ENCODE results near the gene CACNG6. TPM values are rescaled to one million over a fixed set of nuclear protein-coding genes. Genes with fewer than 3 reads are reported as not detected.

CACNG6 gene
- total and polyA plus RNA-seq, 2 of the 13 experiments (the other 11 are each of a cell fraction or from before 2014, with no cell fraction given), result not detected

GRCh38 chr19:53994811-53995210, 3.4 kb downstream of the CACNG6 start (continued):
- TF ChIP-seq, protein P1, sequence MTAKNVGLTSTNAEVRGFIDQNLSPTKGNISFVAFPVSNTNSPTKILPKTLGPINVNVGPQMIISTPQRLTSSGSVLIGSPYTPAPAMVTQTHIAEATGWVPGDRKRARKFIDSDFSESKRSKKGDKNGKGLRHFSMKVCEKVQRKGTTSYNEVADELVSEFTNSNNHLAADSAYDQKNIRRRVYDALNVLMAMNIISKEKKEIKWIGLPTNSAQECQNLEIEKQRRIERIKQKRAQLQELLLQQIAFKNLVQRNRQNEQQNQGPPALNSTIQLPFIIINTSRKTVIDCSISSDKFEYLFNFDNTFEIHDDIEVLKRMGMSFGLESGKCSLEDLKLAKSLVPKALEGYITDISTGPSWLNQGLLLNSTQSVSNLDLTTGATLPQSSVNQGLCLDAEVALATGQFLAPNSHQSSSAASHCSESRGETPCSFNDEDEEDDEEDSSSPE (CRISPR knock-in tag; IDR thresholded peaks at IDR 0.05), result no peak
- TF ChIP-seq MZF1 (CRISPR knock-in tag; IDR thresholded peaks at IDR 0.05; ENCODE audit: borderline replicate concordance) (no peak), ZNF331 (CRISPR knock-in tag; IDR thresholded peaks at IDR 0.05) (no peak), SCMH1 (CRISPR knock-in tag; IDR thresholded peaks at IDR 0.05; ENCODE audit: borderline replicate concordance) (no peak), ATM (IDR thresholded peaks at IDR 0.05; ENCODE audit: borderline replicate concordance) (no peak)
- TF ChIP-seq, protein P2, sequence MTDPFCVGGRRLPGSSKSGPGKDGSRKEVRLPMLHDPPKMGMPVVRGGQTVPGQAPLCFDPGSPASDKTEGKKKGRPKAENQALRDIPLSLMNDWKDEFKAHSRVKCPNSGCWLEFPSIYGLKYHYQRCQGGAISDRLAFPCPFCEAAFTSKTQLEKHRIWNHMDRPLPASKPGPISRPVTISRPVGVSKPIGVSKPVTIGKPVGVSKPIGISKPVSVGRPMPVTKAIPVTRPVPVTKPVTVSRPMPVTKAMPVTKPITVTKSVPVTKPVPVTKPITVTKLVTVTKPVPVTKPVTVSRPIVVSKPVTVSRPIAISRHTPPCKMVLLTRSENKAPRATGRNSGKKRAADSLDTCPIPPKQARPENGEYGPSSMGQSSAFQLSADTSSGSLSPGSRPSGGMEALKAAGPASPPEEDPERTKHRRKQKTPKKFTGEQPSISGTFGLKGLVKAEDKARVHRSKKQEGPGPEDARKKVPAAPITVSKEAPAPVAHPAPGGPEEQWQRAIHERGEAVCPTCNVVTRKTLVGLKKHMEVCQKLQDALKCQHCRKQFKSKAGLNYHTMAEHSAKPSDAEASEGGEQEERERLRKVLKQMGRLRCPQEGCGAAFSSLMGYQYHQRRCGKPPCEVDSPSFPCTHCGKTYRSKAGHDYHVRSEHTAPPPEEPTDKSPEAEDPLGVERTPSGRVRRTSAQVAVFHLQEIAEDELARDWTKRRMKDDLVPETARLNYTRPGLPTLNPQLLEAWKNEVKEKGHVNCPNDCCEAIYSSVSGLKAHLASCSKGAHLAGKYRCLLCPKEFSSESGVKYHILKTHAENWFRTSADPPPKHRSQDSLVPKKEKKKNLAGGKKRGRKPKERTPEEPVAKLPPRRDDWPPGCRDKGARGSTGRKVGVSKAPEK (CRISPR knock-in tag; IDR thresholded peaks at IDR 0.05; ENCODE audit: borderline replicate concordance), result no peak
- TF ChIP-seq, protein P3, sequence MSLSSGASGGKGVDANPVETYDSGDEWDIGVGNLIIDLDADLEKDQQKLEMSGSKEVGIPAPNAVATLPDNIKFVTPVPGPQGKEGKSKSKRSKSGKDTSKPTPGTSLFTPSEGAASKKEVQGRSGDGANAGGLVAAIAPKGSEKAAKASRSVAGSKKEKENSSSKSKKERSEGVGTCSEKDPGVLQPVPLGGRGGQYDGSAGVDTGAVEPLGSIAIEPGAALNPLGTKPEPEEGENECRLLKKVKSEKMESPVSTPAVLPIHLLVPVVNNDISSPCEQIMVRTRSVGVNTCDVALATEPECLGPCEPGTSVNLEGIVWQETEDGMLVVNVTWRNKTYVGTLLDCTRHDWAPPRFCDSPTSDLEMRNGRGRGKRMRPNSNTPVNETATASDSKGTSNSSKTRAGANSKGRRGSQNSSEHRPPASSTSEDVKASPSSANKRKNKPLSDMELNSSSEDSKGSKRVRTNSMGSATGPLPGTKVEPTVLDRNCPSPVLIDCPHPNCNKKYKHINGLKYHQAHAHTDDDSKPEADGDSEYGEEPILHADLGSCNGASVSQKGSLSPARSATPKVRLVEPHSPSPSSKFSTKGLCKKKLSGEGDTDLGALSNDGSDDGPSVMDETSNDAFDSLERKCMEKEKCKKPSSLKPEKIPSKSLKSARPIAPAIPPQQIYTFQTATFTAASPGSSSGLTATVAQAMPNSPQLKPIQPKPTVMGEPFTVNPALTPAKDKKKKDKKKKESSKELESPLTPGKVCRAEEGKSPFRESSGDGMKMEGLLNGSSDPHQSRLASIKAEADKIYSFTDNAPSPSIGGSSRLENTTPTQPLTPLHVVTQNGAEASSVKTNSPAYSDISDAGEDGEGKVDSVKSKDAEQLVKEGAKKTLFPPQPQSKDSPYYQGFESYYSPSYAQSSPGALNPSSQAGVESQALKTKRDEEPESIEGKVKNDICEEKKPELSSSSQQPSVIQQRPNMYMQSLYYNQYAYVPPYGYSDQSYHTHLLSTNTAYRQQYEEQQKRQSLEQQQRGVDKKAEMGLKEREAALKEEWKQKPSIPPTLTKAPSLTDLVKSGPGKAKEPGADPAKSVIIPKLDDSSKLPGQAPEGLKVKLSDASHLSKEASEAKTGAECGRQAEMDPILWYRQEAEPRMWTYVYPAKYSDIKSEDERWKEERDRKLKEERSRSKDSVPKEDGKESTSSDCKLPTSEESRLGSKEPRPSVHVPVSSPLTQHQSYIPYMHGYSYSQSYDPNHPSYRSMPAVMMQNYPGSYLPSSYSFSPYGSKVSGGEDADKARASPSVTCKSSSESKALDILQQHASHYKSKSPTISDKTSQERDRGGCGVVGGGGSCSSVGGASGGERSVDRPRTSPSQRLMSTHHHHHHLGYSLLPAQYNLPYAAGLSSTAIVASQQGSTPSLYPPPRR (CRISPR knock-in tag; IDR thresholded peaks at IDR 0.05; ENCODE audit: borderline replicate concordance), result no peak

Measured in HepG2 (cell line).